ENCODE data around the gene DAG1.

Gene DAG1

GRCh38 chr3:49469936-49470713 lies at the start of gene DAG1:
Gene DAG1, plus strand, starts transcription at chr3:49470267. Its CDS starts 40,268 bp downstream, at chr3:49510535.
- Histone ChIP-seq H3K27ac (ENCODE audit: low read depth, low read length, poor library complexity, severe bottlenecking) (peak within 1 kb of the TSS; percentile 81), H3K9me2 (ENCODE audit: low read depth, low read length) (no peaks in the 10 kb centered on the region), H2AFZ (ENCODE audit: low read length) (no peak within 1 kb of the TSS), H3K4me1 (ENCODE audit: insufficient read depth, low read length, severe bottlenecking) (peaks cover 21% of the 10 kb centered on the region), H3K27me3 (ENCODE audit: insufficient read depth, low read length) (no peaks in the 10 kb centered on the region), H4K20me1 (ENCODE audit: insufficient read depth, low read length) (no peaks in the 10 kb centered on the region), H3K79me2 (ENCODE audit: insufficient read depth, low read length) (peaks cover 16% of the 10 kb centered on the region), H3K36me3 (ENCODE audit: insufficient read depth, low read length) (peaks cover 5% of the 10 kb centered on the region; the same call in 1 of the 2 replicates), H3F3A (ENCODE audit: insufficient read depth, low read length) (no peaks in the 10 kb centered on the region), H3K9me3 (ENCODE audit: low read length) (no peaks in the 10 kb centered on the region), H3K9ac (ENCODE audit: low read length) (peak within 1 kb of the TSS; percentile 98), H3K4me2 (ENCODE audit: low read length) (peak within 1 kb of the TSS; percentile 98), H3K4me3 (ENCODE audit: low read depth, low read length, poor library complexity, severe bottlenecking) (peak within 1 kb of the TSS; percentile 97)
- TF ChIP-seq CTCF (IDR thresholded peaks at IDR 0.05; ENCODE audit: low read length) (no peak), EZH2 (IDR thresholded peaks at IDR 0.05; ENCODE audit: borderline replicate concordance, low read length) (no peak)

- no peak overlapping the region for H3K27ac ChIP-seq (ENCODE audit: low read depth, low read length, poor library complexity, severe bottlenecking)
- H4K20me1 ChIP-seq (ENCODE audit: insufficient read depth, low read length): no peaks in the 10 kb centered on the region
- H3K36me3 ChIP-seq (ENCODE audit: insufficient read depth, low read length): peaks cover 24% of the 10 kb centered on the region
- H3K4me2 ChIP-seq (ENCODE audit: low read length): peak overlapping the region; percentile 17; the same call in 1 of the 2 replicates
- H3K79me2 ChIP-seq (ENCODE audit: insufficient read depth, low read length): no peaks in the 10 kb centered on the region
- no peaks in the 10 kb centered on the region for H3F3A ChIP-seq (ENCODE audit: insufficient read depth, low read length)
- no peak for TF ChIP-seq EZH2 (IDR thresholded peaks at IDR 0.05; ENCODE audit: borderline replicate concordance, low read length)
- TF ChIP-seq CTCF (IDR thresholded peaks at IDR 0.05; ENCODE audit: low read length): no peak
- no peaks in the 10 kb centered on the region for H3K9me2 ChIP-seq (ENCODE audit: low read depth, low read length)
- H3K9me3 ChIP-seq (ENCODE audit: low read length): no peaks in the 10 kb centered on the region
- H2AFZ ChIP-seq (ENCODE audit: low read length): no peak overlapping the region
- no peaks in the 10 kb centered on the region for H3K27me3 ChIP-seq (ENCODE audit: insufficient read depth, low read length)
- peaks cover 10% of the 10 kb centered on the region for H3K4me1 ChIP-seq (ENCODE audit: insufficient read depth, low read length, severe bottlenecking)
- H3K4me3 ChIP-seq (ENCODE audit: low read depth, low read length, poor library complexity, severe bottlenecking): no peak overlapping the region
- no peak overlapping the region; the same call in 1 of the 2 replicates for H3K9ac ChIP-seq (ENCODE audit: low read length)
Measured at GRCh38 chr3:49421890-49422378, 48.1 kb upstream of the DAG1 start.

GRCh38 chr3:49422379-49423248 lies 47.5 kb upstream of the DAG1 start, which contains the start of gene AMT:
Gene AMT, minus strand, starts transcription at chr3:49422473. Its CDS starts 23 bp downstream, at chr3:49422450.
- TF ChIP-seq EZH2 (IDR thresholded peaks at IDR 0.05; ENCODE audit: borderline replicate concordance, low read length) (no peak), CTCF (IDR thresholded peaks at IDR 0.05; ENCODE audit: low read length) (no peak)
- Histone ChIP-seq H3K79me2 (ENCODE audit: insufficient read depth, low read length) (no peaks in the 10 kb centered on the region), H3K4me3 (ENCODE audit: low read depth, low read length, poor library complexity, severe bottlenecking) (no peak within 1 kb of the TSS), H2AFZ (ENCODE audit: low read length) (no peak within 1 kb of the TSS), H3K9ac (ENCODE audit: low read length) (no peak within 1 kb of the TSS; the same call in 1 of the 2 replicates), H3K4me1 (ENCODE audit: insufficient read depth, low read length, severe bottlenecking) (peaks cover 10% of the 10 kb centered on the region), H3K27ac (ENCODE audit: low read depth, low read length, poor library complexity, severe bottlenecking) (no peak within 1 kb of the TSS), H3K9me2 (ENCODE audit: low read depth, low read length) (no peaks in the 10 kb centered on the region), H3K9me3 (ENCODE audit: low read length) (no peaks in the 10 kb centered on the region), H4K20me1 (ENCODE audit: insufficient read depth, low read length) (no peaks in the 10 kb centered on the region), H3F3A (ENCODE audit: insufficient read depth, low read length) (no peaks in the 10 kb centered on the region), H3K36me3 (ENCODE audit: insufficient read depth, low read length) (peaks cover 19% of the 10 kb centered on the region), H3K27me3 (ENCODE audit: insufficient read depth, low read length) (no peaks in the 10 kb centered on the region), H3K4me2 (ENCODE audit: low read length) (peak within 1 kb of the TSS; percentile 17; the same call in 1 of the 2 replicates)

Measured in OCI-LY1 (cell line).